Esophagus muscularis mucosa (tissue), 4 donors: Measurements from ENCODE around the gene RHCG.

Experiments used
- EP300 ChIP-seq: sonication (generic); formaldehyde crosslinking; IDR thresholded peaks from one replicate; pipeline ENCODE4 v1.6.1; 2017; ENCODE audit warnings: antibody characterized with exemption
- POLR2A ChIP-seq: fragments of 450-650 bp; IDR thresholded peaks from one replicate; pipeline ENCODE4 v1.6.1; 2017; ENCODE audit warnings: antibody characterized with exemption, moderate library complexity, mild to moderate bottlenecking, low read depth
- POLR2AphosphoS5 ChIP-seq, 2 donors: sonication (generic); formaldehyde crosslinking; IDR thresholded peaks; one replicate each; pipeline ENCODE4 v1.6.1; 2017; ENCODE audit warnings: antibody characterized with exemption in 2 of 2
- TF ChIP-seq, protein P1 (sequence below), 3 experiments: fragments of 200-600 bp in 2 of 3; fragments of 450-650 bp in 1 of 3; sonication (generic) in 2 of 3; IDR thresholded peaks; one replicate each; pipeline ENCODE4 v1.5.1; 2017 to 2019; ENCODE audit warnings: antibody characterized with exemption in 3 of 3, mild to moderate bottlenecking in 2 of 3, moderate library complexity in 1 of 3

DNA sequence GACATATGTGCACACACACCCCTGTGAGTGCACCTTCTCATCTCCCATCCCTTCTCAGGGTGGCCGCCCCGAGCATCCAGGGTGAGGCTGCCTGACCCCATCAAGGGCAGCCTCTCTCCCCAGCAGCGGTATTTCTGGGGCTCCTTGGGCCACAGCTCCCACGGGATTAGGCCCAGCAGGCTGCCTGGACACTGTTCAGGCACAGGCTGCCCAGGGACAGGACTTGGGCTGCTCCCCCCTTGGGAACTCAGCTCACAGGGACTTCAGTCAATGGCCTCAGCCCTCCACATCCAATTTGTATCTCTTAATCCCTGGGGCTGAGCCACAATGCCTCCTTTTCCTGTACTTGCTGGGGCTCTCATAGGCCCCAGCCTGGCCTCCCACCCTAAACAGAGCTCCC, 35.0 kb downstream of the RHCG start:
- TF ChIP-seq POLR2AphosphoS5 (IDR thresholded peaks at IDR 0.05) (no peak), POLR2A (no peak), EP300 (no peak)
- TF ChIP-seq, protein P1, sequence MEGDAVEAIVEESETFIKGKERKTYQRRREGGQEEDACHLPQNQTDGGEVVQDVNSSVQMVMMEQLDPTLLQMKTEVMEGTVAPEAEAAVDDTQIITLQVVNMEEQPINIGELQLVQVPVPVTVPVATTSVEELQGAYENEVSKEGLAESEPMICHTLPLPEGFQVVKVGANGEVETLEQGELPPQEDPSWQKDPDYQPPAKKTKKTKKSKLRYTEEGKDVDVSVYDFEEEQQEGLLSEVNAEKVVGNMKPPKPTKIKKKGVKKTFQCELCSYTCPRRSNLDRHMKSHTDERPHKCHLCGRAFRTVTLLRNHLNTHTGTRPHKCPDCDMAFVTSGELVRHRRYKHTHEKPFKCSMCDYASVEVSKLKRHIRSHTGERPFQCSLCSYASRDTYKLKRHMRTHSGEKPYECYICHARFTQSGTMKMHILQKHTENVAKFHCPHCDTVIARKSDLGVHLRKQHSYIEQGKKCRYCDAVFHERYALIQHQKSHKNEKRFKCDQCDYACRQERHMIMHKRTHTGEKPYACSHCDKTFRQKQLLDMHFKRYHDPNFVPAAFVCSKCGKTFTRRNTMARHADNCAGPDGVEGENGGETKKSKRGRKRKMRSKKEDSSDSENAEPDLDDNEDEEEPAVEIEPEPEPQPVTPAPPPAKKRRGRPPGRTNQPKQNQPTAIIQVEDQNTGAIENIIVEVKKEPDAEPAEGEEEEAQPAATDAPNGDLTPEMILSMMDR (IDR thresholded peaks at IDR 0.05): no peak
